HG03571 (cell line): ENCODE data around the gene TP53TG3.
"Not testable (repeated sequence)": the region's sequence is repeated elsewhere in the genome, so short reads cannot be mapped to it uniquely, and the experiment has no call there.

Experiments
- ATAC-seq: cut with Tn5 transposase; IDR thresholded peaks from one replicate; pipeline ENCODE4 v1.9.1; 2021; ENCODE audit not compliant: unreplicated experiment

TP53TG3 gene, protein sequence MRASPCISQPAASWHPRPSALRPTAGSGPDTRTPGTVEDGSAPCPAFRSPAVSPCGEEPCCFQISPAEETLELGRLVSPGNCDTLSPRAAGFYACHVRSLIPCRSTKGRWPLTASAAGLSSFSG

DNA sequence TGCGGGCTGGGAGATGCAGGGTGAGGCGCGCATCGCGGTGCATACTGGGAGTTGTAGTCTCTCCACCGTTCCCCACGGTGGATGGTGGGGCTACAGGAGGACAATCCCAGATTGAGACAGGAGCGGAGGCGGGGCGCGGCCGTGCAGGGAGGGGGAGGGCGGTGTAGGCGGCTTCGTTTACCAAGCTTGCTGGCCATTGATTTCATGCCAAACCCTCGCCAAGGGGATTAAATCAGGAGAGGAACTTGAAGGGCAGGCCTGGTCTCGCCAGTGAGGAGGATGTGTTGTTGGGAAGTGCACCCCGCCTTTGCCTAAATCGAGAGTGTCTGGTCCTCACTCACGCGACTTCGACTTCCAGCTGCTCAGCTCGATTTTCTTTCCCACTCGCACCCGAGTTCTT lies at the start of gene TP53TG3:
TP53TG3 (minus strand) TSS at position 101 of the 400 bp plus-strand sequence; CDS start at position 33, 68 bp downstream.
- ATAC-seq, result not testable (repeated sequence)

DNA sequence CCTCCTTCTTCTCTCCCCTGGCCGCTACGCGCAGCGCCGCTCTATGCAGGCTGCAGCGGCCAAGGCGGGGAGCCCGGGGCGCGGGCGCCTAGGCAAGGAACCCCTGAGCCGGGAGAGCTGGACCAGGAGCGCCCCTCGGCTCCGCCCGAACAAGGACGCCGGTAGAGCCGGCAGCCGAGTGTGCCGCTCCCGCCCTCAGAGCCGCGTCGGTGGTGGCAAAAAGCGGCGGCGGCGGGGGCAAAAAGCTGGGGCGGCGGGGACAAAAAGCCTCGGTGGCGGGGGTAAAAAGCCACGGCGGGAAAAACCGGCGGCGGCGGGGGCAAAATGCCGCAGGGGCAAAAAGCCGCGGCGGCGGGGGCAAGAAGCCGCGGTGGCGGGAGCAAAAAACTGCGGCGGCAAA lies 25.1 kb downstream of the TP53TG3 start:
- ATAC-seq, result not testable (repeated sequence)

DNA sequence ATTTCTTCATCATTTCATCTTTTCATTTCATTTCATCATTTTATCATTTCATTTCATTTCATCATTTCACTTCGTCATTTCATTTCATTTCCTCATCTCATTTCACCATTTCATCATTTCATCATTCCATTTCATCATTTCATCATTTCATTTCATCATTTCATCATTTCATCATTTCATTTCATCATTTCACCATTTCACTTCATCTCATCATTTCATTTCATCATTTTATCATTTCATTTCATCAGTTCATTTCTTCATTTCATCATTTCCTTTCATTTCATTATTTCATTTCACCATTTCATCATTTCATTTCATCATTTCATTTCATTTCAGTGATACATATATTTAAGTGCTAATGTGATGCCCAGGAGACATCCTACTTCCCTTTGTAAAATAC lies 28.4 kb downstream of the TP53TG3 start:
- ATAC-seq, result not testable (repeated sequence)

DNA sequence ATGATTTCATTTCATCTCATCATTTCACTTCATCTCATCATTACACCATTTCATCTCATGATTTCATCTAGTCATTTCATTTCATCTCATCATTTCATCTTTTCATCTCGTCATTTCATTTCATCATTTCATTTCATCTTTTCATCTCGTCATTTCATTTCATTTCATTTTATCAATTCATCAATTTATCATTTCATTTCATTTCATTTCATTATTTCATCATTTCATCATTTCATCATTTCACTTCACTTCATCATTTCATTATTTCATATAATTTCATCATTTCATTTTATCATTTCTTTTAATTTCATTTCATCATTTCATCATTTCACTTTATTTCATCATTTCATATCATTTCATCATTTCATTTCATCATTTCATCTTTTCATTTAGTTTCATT lies 29.2 kb downstream of the TP53TG3 start:
- ATAC-seq, result not testable (repeated sequence)

DNA sequence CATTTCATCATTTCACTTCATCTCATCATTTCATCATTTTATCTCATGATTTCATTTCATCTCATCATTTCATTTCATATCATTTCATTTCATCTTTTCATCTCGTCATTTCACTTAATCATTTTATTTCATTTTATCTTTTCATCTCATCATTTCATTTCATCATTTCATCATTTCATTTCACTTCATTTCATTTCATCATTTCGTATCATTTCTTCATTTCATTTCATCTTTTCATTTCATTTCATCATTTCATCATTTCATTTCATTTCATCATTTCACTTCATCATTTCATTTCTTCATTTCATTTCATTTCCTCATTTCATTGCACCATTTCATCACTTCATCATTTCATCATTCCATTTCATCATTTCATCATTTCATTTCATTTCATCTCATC lies 29.8 kb downstream of the TP53TG3 start:
- not testable (repeated sequence) for ATAC-seq

DNA sequence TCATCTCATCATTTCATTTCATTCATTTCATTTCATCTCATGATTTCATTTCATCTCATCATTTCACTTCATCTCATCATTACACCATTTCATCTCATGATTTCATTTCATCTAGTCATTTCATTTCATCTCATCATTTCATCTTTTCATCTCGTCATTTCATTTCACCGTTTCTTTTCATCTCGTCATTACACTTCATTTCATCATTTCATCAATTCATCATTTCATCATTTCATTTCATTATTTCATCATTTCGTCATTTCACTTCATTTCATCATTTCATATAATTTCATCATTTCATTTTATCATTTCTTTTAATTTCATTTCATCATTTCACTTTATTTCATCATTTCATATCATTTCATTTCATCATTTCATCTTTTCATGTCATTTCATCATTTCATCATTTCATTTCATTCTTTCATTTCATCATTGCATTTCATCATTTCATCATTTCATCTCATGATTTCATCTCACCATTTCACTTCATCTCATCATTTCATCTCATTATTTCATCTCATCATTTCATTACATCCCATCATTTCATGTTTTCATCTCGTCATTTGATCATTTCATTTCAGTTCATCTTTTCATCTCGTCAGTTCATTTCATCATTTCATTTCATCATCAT lies 30.6 kb downstream of the TP53TG3 start:
- not testable (repeated sequence) for ATAC-seq

DNA sequence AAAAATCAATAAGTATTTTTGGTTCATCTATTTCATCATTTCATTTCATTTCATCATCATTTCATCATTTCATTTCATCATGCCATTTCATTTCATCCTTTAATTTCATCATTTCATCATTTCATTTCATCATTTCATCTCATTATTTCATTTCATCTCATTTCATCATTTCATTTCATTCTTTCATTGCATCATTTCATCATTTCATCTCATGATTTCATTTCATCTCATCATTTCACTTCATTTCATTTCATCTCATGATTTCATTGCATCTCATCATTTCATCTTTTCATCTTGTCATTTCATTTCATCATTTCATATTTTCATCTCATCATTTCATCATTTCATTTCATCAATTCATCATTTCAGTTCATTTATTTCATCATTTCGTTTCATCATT lies 31.2 kb downstream of the TP53TG3 start:
- ATAC-seq, result not testable (repeated sequence)

DNA sequence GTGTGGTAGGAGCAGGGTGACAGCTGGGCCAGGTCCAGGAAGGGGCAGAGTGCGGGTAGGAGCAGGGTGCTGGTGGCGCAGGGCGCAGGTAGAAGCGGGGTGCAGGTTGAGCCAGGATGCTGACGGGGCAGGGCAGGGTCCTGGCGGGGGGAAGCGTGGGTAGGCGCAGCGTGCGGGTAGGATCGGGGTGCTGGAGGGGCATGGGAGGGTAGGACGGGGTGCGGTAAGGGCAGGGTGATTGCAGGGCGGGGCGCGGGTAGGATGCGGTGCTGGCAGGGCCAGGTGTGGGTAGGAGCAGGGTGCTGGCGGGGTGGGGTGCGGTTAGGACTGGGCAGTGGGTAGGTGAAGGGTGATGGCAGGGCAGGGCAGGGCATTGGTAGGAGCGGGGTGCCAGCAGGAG lies 38.4 kb downstream of the TP53TG3 start:
- not testable (repeated sequence) for ATAC-seq

DNA sequence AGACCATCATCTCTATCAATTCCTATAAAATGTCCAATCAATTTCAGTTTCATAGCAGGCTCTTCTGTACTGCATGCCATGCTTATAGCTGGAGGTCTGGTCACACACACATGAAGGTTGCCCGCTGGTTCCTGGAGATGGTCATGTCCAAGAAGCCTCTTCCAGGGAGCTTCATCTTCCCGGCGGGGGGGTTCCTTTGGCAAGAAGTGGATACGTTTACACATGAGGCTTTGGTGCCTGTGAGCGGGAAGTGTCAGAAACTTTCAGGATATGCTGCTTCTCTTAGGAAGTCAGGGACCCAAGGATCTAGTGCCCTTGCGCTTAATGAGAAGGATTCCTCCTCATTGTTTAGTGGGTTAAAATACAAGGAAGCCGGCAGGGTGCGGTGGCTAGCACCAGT lies 43.9 kb downstream of the TP53TG3 start:
- ATAC-seq, result not testable (repeated sequence)
